CD4-positive, alpha-beta memory T cell (primary cell): ENCODE data around the gene ADCY5. TPM values are rescaled to one million over a fixed set of nuclear protein-coding genes. Genes with fewer than 3 reads are reported as not detected.

ENCODE experiments used
- CTCF ChIA-PET: fragments of 350-600 bp; sonication (Branson Sonifier 250); formaldehyde crosslinking; loops from one replicate; lab custom pipeline; 2021; ENCODE audit warnings: inconsistent platforms; ENCODE audit not compliant: partially characterized antibody; lab: Charles Lee
- POLR2A ChIA-PET: fragments of 350-600 bp; sonication (Branson Sonifier 250); formaldehyde crosslinking; loops from one replicate; lab custom pipeline; 2021; ENCODE audit not compliant: partially characterized antibody; lab: Charles Lee
- DNase-seq, 5 donors: peaks; one replicate each; pipeline versions ENCODE4 v3.0.0 to v3.0.0-alpha.2; 2020 to 2022; ENCODE audit warnings: mixed read lengths in 1 of 5
- H3K27ac ChIP-seq: one replicate; pipeline ENCODE4 v1.7.0; 2013; ENCODE audit warnings: low read depth, low read length
- H3K27me3 ChIP-seq: 2 replicates; pipeline ENCODE4 v1.7.0; 2013; ENCODE audit warnings: mild to moderate bottlenecking, low read length, moderate library complexity; ENCODE audit not compliant: insufficient read depth
- H3K36me3 ChIP-seq: 2 replicates; pipeline ENCODE4 v1.7.0; 2013; ENCODE audit warnings: mild to moderate bottlenecking, low read length, moderate library complexity; ENCODE audit not compliant: insufficient read depth
- H3K4me1 ChIP-seq: 2 replicates; pipeline ENCODE4 v1.7.0; 2013; ENCODE audit warnings: mild to moderate bottlenecking, low read length, moderate library complexity; ENCODE audit not compliant: insufficient read depth
- H3K4me3 ChIP-seq, 2 donors: one replicate each; pipeline ENCODE4 v1.7.0; 2013; ENCODE audit warnings: low read length in 2 of 2, mild to moderate bottlenecking in 1 of 2
- H3K9me3 ChIP-seq, 2 donors: one replicate each; pipeline ENCODE4 v1.7.0; 2013; ENCODE audit warnings: low read length in 2 of 2, control low read depth in 1 of 2; ENCODE audit not compliant: control insufficient read depth in 1 of 2
- H3K27ac Mint-ChIP-seq, 7 donors: one replicate each; pipeline ENCODE4 v1.8.0; 2020 to 2021; ENCODE audit warnings: mixed read lengths in 7 of 7, mild to moderate bottlenecking in 6 of 7, inconsistent platforms in 3 of 7, moderate library complexity in 3 of 7
- H3K27me3 Mint-ChIP-seq, 2 donors: one replicate each; pipeline ENCODE4 v1.8.0; 2020 to 2021; ENCODE audit warnings: mixed read lengths in 2 of 2
- H3K36me3 Mint-ChIP-seq, 2 donors: one replicate each; pipeline ENCODE4 v1.8.0; 2020 to 2021; ENCODE audit warnings: mixed read lengths in 2 of 2, inconsistent platforms in 1 of 2, mild to moderate bottlenecking in 1 of 2
- H3K4me1 Mint-ChIP-seq, 4 donors: one replicate each; pipeline ENCODE4 v1.8.0; 2020 to 2021; ENCODE audit warnings: mixed read lengths in 4 of 4, mild to moderate bottlenecking in 1 of 4
- H3K4me3 Mint-ChIP-seq, 8 donors: one replicate each; pipeline ENCODE4 v1.8.0; 2020 to 2021; ENCODE audit warnings: mixed read lengths in 8 of 8, mild to moderate bottlenecking in 7 of 8, moderate library complexity in 6 of 8, inconsistent platforms in 3 of 8
- H3K9me3 Mint-ChIP-seq, 8 donors: one replicate each; pipeline ENCODE4 v1.8.0; 2020 to 2021; ENCODE audit warnings: mixed read lengths in 8 of 8, mild to moderate bottlenecking in 5 of 8, inconsistent platforms in 3 of 8, moderate library complexity in 1 of 8
- intact Hi-C: fragments of 100-400 bp; cut with micrococcal nuclease; formaldehyde crosslinking; loops from one replicate; pipeline ENCODE4 v1.15.1; 2023
- polyA plus RNA-seq, 2 donors: library from polyadenylated mRNA; unstranded; fragments of 300-500 nt; fragmentation: Illumina TruSeq; gene quantifications; one replicate each; pipeline ENCODE4 v1.2.3, GENCODE V29; 2021
- total RNA-seq, 2 experiments: library from RNA; stranded (reverse); gene quantifications; one replicate each; pipeline ENCODE4 v1.2.3, GENCODE V29; 2021

The ADCY5 gene
- total and polyA plus RNA-seq, 4 experiments from 2014 or later, result 0.11 TPM; not detected in 3

GRCh38 chr3:123478314-123478713 lies 29.4 kb upstream of the ADCY5 start:
- no peaks in the 10 kb centered on the region for H3K36me3 ChIP-seq
- Mint-ChIP-seq H3K4me1 (peaks cover 0 to 2% (median 0%) of the 10 kb centered on the region in 4 donors), H3K4me3 (no peak overlapping the region), H3K27me3 (peaks cover 0 to 20% of the 10 kb centered on the region in 2 donors), H3K9me3 (peaks cover 0 to 1% (median 0%) of the 10 kb centered on the region in 8 donors), H3K36me3 (no peaks in the 10 kb centered on the region), H3K27ac (no peak overlapping the region)
- H3K27me3 ChIP-seq, result no peaks in the 10 kb centered on the region
- DNase-seq, result no peak
- ChIA-PET POLR2A (no interaction called here), CTCF (interaction anchor here (0.8 to 2.7 kb wide), 2 partner anchors 11 to 76 kb away, joined by 3 to 7 read pairs; no protein-coding TSS in a partner anchor)
- no peak overlapping the region for H3K4me3 ChIP-seq
- H3K9me3 ChIP-seq, result no peaks in the 10 kb centered on the region
- no peaks in the 10 kb centered on the region for H3K4me1 ChIP-seq
- intact Hi-C loops, result no loop called here
- H3K27ac ChIP-seq, result no peak overlapping the region

- intact Hi-C loops, result no loop called here
- Mint-ChIP-seq H3K4me1 (peaks cover 0 to 2% (median 0%) of the 10 kb centered on the region in 4 donors), H3K27me3 (peaks cover 0 to 20% of the 10 kb centered on the region in 2 donors)
These were observed 28.3 kb upstream of the ADCY5 start for GRCh38 chr3:123476967-123477750.

GRCh38 chr3:123475786-123476185 lies 26.9 kb upstream of the ADCY5 start:
- H3K4me1 ChIP-seq, result no peaks in the 10 kb centered on the region
- Mint-ChIP-seq H3K4me1 (peaks cover 0 to 2% (median 0%) of the 10 kb centered on the region in 4 donors), H3K27me3 (peaks cover 0 to 20% of the 10 kb centered on the region in 2 donors), H3K4me3 (no peak overlapping the region), H3K9me3 (peaks cover 0 to 1% (median 0%) of the 10 kb centered on the region in 8 donors), H3K27ac (no peak overlapping the region), H3K36me3 (no peaks in the 10 kb centered on the region)
- intact Hi-C loops, result no loop called here
- DNase-seq, result no peak
- ChIA-PET CTCF (no interaction called here), POLR2A (no interaction called here)
- H3K36me3 ChIP-seq, result no peaks in the 10 kb centered on the region
- no peak overlapping the region for H3K4me3 ChIP-seq
- no peaks in the 10 kb centered on the region for H3K27me3 ChIP-seq
- H3K9me3 ChIP-seq, result no peaks in the 10 kb centered on the region
- no peak overlapping the region for H3K27ac ChIP-seq

More at GRCh38 chr3:123476967-123477750, 28.3 kb upstream of the ADCY5 start:
- H3K36me3 ChIP-seq, result no peaks in the 10 kb centered on the region
- no peak overlapping the region for H3K27ac ChIP-seq
- H3K27me3 ChIP-seq, result no peaks in the 10 kb centered on the region
- Mint-ChIP-seq H3K27ac (no peak overlapping the region), H3K4me3 (no peak overlapping the region), H3K36me3 (no peaks in the 10 kb centered on the region), H3K9me3 (peaks cover 0 to 1% (median 0%) of the 10 kb centered on the region in 8 donors)
- DNase-seq, result no peak
- ChIA-PET CTCF (interaction anchor here (1.2 to 2.7 kb wide), 2 partner anchors 12 to 14 kb away, joined by 3 to 7 read pairs; no protein-coding TSS in a partner anchor), POLR2A (no interaction called here)
- H3K9me3 ChIP-seq, result no peaks in the 10 kb centered on the region
- H3K4me1 ChIP-seq, result no peaks in the 10 kb centered on the region
- H3K4me3 ChIP-seq, result no peak overlapping the region

- peaks cover 4 to 10% of the 10 kb centered on the region in 2 donors for H3K27me3 Mint-ChIP-seq
- peaks cover 0 to 2% (median 0%) of the 10 kb centered on the region in 4 donors for H3K4me1 Mint-ChIP-seq
These were observed 22.2 kb upstream of the ADCY5 start for GRCh38 chr3:123471106-123471505.

GRCh38 chr3:123469323-123469995 lies 20.6 kb upstream of the ADCY5 start:
- H3K4me1 ChIP-seq, result no peaks in the 10 kb centered on the region
- CTCF ChIA-PET, result no interaction called here
- POLR2A ChIA-PET, result no interaction called here
- no peaks in the 10 kb centered on the region for H3K36me3 ChIP-seq
- H3K4me3 Mint-ChIP-seq, result no peak overlapping the region
- H3K36me3 Mint-ChIP-seq, result no peaks in the 10 kb centered on the region
- H3K27ac ChIP-seq, result no peak overlapping the region
- H3K4me3 ChIP-seq, result no peak overlapping the region
- H3K27me3 Mint-ChIP-seq, result peaks cover 4 to 7% of the 10 kb centered on the region in 2 donors
- no peaks in the 10 kb centered on the region for H3K27me3 ChIP-seq
- no peaks in the 10 kb centered on the region for H3K4me1 Mint-ChIP-seq
- no peak for DNase-seq
- no peaks in the 10 kb centered on the region for H3K9me3 ChIP-seq
- no peak overlapping the region for H3K27ac Mint-ChIP-seq
- intact Hi-C loops, result no loop called here
- H3K9me3 Mint-ChIP-seq, result no peaks in the 10 kb centered on the region

More at GRCh38 chr3:123471106-123471505, 22.2 kb upstream of the ADCY5 start:
- no peaks in the 10 kb centered on the region for H3K27me3 ChIP-seq
- H3K27ac ChIP-seq, result no peak overlapping the region
- no peak overlapping the region for H3K27ac Mint-ChIP-seq
- no peaks in the 10 kb centered on the region for H3K36me3 ChIP-seq
- DNase-seq, result no peak
- ChIA-PET CTCF (interaction anchor here (1.2 kb wide), 1 partner anchor 13 kb away, joined by 4 read pairs; no protein-coding TSS in a partner anchor), POLR2A (no interaction called here)
- H3K9me3 ChIP-seq, result no peaks in the 10 kb centered on the region
- H3K4me3 ChIP-seq, result no peak overlapping the region
- H3K4me1 ChIP-seq, result no peaks in the 10 kb centered on the region
- peaks cover 0 to 1% (median 0%) of the 10 kb centered on the region in 8 donors for H3K9me3 Mint-ChIP-seq
- H3K36me3 Mint-ChIP-seq, result no peaks in the 10 kb centered on the region
- no peak overlapping the region for H3K4me3 Mint-ChIP-seq
- intact Hi-C loops, result no loop called here

GRCh38 chr3:123467046-123467445 lies 18.2 kb upstream of the ADCY5 start:
- CTCF ChIA-PET, result no interaction called here

GRCh38 chr3:123464211-123464610 lies 15.3 kb upstream of the ADCY5 start:
- Histone ChIP-seq H3K36me3 (no peaks in the 10 kb centered on the region), H3K4me1 (no peaks in the 10 kb centered on the region), H3K9me3 (no peaks in the 10 kb centered on the region), H3K27ac (no peak overlapping the region), H3K4me3 (no peak overlapping the region), H3K27me3 (no peaks in the 10 kb centered on the region)
- no peaks in the 10 kb centered on the region for H3K36me3 Mint-ChIP-seq
- H3K4me1 Mint-ChIP-seq, result no peaks in the 10 kb centered on the region
- DNase-seq, result no peak
- H3K27me3 Mint-ChIP-seq, result peaks cover 4 to 12% of the 10 kb centered on the region in 2 donors
- H3K9me3 Mint-ChIP-seq, result peaks cover 0 to 4% (median 0%) of the 10 kb centered on the region in 8 donors
- H3K4me3 Mint-ChIP-seq, result no peak overlapping the region
- no peak overlapping the region for H3K27ac Mint-ChIP-seq
- intact Hi-C loops, result no loop called here
- POLR2A ChIA-PET, result no interaction called here
- CTCF ChIA-PET, result no interaction called here

More at GRCh38 chr3:123467046-123467445, 18.2 kb upstream of the ADCY5 start:
- intact Hi-C loops, result no loop called here
- POLR2A ChIA-PET, result no interaction called here
- Mint-ChIP-seq H3K4me3 (no peak overlapping the region), H3K36me3 (no peaks in the 10 kb centered on the region), H3K9me3 (no peaks in the 10 kb centered on the region), H3K27ac (no peak overlapping the region), H3K27me3 (peaks cover 4 to 9% of the 10 kb centered on the region in 2 donors), H3K4me1 (no peaks in the 10 kb centered on the region)
- Histone ChIP-seq H3K27ac (no peak overlapping the region), H3K9me3 (no peaks in the 10 kb centered on the region), H3K4me3 (no peak overlapping the region), H3K36me3 (no peaks in the 10 kb centered on the region), H3K4me1 (no peaks in the 10 kb centered on the region), H3K27me3 (no peaks in the 10 kb centered on the region)
- DNase-seq, result no peak
